Neuron (in vitro differentiated cells): ENCODE measurements around the gene BRD1.

Experiments used
- H2AFZ ChIP-seq: one replicate; pipeline ENCODE4 v1.6.1; 2013; ENCODE audit warnings: low read depth, mild to moderate bottlenecking, inconsistent platforms, low read length, moderate library complexity
- H3K27me3 ChIP-seq: one replicate; pipeline ENCODE4 v1.6.1; 2013; ENCODE audit warnings: low read length; ENCODE audit not compliant: insufficient read depth
- H3K36me3 ChIP-seq: one replicate; pipeline ENCODE4 v1.6.1; 2013; ENCODE audit warnings: low read length; ENCODE audit not compliant: insufficient read depth
- H3K4me1 ChIP-seq: one replicate; pipeline ENCODE4 v1.6.1; 2013; ENCODE audit warnings: low read length; ENCODE audit not compliant: insufficient read depth
- H3K4me3 ChIP-seq: 2 replicates; pipeline ENCODE4 v1.5.1; 2013; ENCODE audit warnings: mild to moderate bottlenecking, low read length, moderate library complexity
- H3K9me3 ChIP-seq: one replicate; pipeline ENCODE4 v1.6.1; 2013; ENCODE audit warnings: low read length

The BRD1 gene

GRCh38 chr22:49754696-49755630, 72.7 kb downstream of the BRD1 start:
- Histone ChIP-seq H3K36me3 (no peaks in the 10 kb centered on the region), H3K9me3 (peaks cover 10% of the 10 kb centered on the region), H3K27me3 (no peaks in the 10 kb centered on the region), H3K4me3 (no peak overlapping the region), H2AFZ (no peak overlapping the region), H3K4me1 (peaks cover 11% of the 10 kb centered on the region)

GRCh38 chr22:49753961-49754695, 73.5 kb downstream of the BRD1 start:
- Histone ChIP-seq H3K9me3 (peaks cover 10% of the 10 kb centered on the region), H3K4me3 (no peak overlapping the region), H3K27me3 (no peaks in the 10 kb centered on the region), H2AFZ (no peak overlapping the region), H3K4me1 (peaks cover 11% of the 10 kb centered on the region), H3K36me3 (no peaks in the 10 kb centered on the region)

GRCh38 chr22:49753276-49753890, 74.3 kb downstream of the BRD1 start:
- Histone ChIP-seq H3K4me1 (peaks cover 11% of the 10 kb centered on the region), H3K27me3 (no peaks in the 10 kb centered on the region), H3K36me3 (no peaks in the 10 kb centered on the region), H3K4me3 (no peak overlapping the region), H3K9me3 (peaks cover 10% of the 10 kb centered on the region), H2AFZ (no peak overlapping the region)

- H3K9me3 ChIP-seq, result peaks cover 10% of the 10 kb centered on the region
- H3K36me3 ChIP-seq, result no peaks in the 10 kb centered on the region
- H3K27me3 ChIP-seq, result no peaks in the 10 kb centered on the region
- H3K4me3 ChIP-seq, result no peak overlapping the region
- peaks cover 11% of the 10 kb centered on the region for H3K4me1 ChIP-seq
- no peak overlapping the region for H2AFZ ChIP-seq
These were observed 75.0 kb downstream of the BRD1 start for GRCh38 chr22:49752598-49753091.

- peaks cover 10% of the 10 kb centered on the region for H3K9me3 ChIP-seq
- no peak overlapping the region for H2AFZ ChIP-seq
- no peaks in the 10 kb centered on the region for H3K36me3 ChIP-seq
- no peaks in the 10 kb centered on the region for H3K27me3 ChIP-seq
- peaks cover 11% of the 10 kb centered on the region for H3K4me1 ChIP-seq
- no peak overlapping the region for H3K4me3 ChIP-seq
These were observed 75.6 kb downstream of the BRD1 start for GRCh38 chr22:49751966-49752597.

- Histone ChIP-seq H3K36me3 (no peaks in the 10 kb centered on the region), H3K4me1 (peaks cover 11% of the 10 kb centered on the region), H3K4me3 (no peak overlapping the region), H3K9me3 (peaks cover 4% of the 10 kb centered on the region), H2AFZ (no peak overlapping the region), H3K27me3 (no peaks in the 10 kb centered on the region)
These were observed 76.2 kb downstream of the BRD1 start for GRCh38 chr22:49751318-49751965.

GRCh38 chr22:49749885-49750510, 77.7 kb downstream of the BRD1 start:
- Histone ChIP-seq H3K9me3 (no peaks in the 10 kb centered on the region), H2AFZ (no peak overlapping the region), H3K27me3 (no peaks in the 10 kb centered on the region), H3K4me1 (peaks cover 11% of the 10 kb centered on the region), H3K36me3 (no peaks in the 10 kb centered on the region), H3K4me3 (no peak overlapping the region)

GRCh38 chr22:49749227-49749626, 78.4 kb downstream of the BRD1 start:
- Histone ChIP-seq H3K4me3 (no peak overlapping the region), H3K4me1 (peaks cover 11% of the 10 kb centered on the region), H3K36me3 (no peaks in the 10 kb centered on the region), H3K27me3 (no peaks in the 10 kb centered on the region), H2AFZ (no peak overlapping the region), H3K9me3 (no peaks in the 10 kb centered on the region)

- H3K4me1 ChIP-seq, result peaks cover 11% of the 10 kb centered on the region
These were observed 79.2 kb downstream of the BRD1 start for GRCh38 chr22:49748514-49748913.

GRCh38 chr22:49747716-49748115, 80.0 kb downstream of the BRD1 start:
- H3K27me3 ChIP-seq, result no peaks in the 10 kb centered on the region
- no peaks in the 10 kb centered on the region for H3K36me3 ChIP-seq
- no peak overlapping the region for H2AFZ ChIP-seq
- H3K4me1 ChIP-seq, result peaks cover 10% of the 10 kb centered on the region
- no peak overlapping the region for H3K4me3 ChIP-seq
- H3K9me3 ChIP-seq, result no peaks in the 10 kb centered on the region

More at GRCh38 chr22:49748514-49748913, 79.2 kb downstream of the BRD1 start:
- H3K36me3 ChIP-seq, result no peaks in the 10 kb centered on the region
- no peak overlapping the region for H2AFZ ChIP-seq
- H3K27me3 ChIP-seq, result no peaks in the 10 kb centered on the region
- no peaks in the 10 kb centered on the region for H3K9me3 ChIP-seq
- no peak overlapping the region for H3K4me3 ChIP-seq

- H3K9me3 ChIP-seq, result no peaks in the 10 kb centered on the region
- no peaks in the 10 kb centered on the region for H3K36me3 ChIP-seq
- H3K27me3 ChIP-seq, result no peaks in the 10 kb centered on the region
- H3K4me3 ChIP-seq, result no peak overlapping the region
- H3K4me1 ChIP-seq, result peaks cover 4% of the 10 kb centered on the region
- H2AFZ ChIP-seq, result no peak overlapping the region
These were observed 80.5 kb downstream of the BRD1 start for GRCh38 chr22:49747130-49747529.

GRCh38 chr22:49746065-49746464, 81.6 kb downstream of the BRD1 start:
- Histone ChIP-seq H3K27me3 (no peaks in the 10 kb centered on the region), H3K9me3 (no peaks in the 10 kb centered on the region), H3K36me3 (no peaks in the 10 kb centered on the region), H3K4me1 (no peaks in the 10 kb centered on the region), H2AFZ (no peak overlapping the region), H3K4me3 (no peak overlapping the region)
